ENCODE measurements around the gene PARD3.

PARD3 gene

DNA sequence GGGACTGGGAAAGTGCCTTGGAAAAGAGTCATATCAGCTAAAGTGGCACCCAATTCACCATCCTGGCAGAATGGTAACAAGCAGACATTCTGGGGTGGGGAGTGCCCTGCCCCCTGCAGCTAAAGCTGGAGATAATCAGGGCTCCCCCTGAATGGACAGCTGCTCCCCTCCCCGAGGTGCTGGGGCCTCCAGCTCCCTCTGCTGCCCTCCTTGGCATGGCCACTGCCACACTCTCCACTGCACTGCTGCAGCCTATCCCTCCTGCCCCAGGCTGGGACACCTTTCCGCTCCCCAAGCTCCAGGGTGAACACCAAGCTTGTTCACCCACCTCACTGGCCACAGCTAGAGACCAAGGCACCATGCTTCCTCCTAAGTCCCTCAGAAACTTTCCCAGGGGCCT is 9.8 kb upstream of the PARD3 start:
- no peak for DNase-seq (ENCODE audit: low read depth in 2 of 2)

DNA sequence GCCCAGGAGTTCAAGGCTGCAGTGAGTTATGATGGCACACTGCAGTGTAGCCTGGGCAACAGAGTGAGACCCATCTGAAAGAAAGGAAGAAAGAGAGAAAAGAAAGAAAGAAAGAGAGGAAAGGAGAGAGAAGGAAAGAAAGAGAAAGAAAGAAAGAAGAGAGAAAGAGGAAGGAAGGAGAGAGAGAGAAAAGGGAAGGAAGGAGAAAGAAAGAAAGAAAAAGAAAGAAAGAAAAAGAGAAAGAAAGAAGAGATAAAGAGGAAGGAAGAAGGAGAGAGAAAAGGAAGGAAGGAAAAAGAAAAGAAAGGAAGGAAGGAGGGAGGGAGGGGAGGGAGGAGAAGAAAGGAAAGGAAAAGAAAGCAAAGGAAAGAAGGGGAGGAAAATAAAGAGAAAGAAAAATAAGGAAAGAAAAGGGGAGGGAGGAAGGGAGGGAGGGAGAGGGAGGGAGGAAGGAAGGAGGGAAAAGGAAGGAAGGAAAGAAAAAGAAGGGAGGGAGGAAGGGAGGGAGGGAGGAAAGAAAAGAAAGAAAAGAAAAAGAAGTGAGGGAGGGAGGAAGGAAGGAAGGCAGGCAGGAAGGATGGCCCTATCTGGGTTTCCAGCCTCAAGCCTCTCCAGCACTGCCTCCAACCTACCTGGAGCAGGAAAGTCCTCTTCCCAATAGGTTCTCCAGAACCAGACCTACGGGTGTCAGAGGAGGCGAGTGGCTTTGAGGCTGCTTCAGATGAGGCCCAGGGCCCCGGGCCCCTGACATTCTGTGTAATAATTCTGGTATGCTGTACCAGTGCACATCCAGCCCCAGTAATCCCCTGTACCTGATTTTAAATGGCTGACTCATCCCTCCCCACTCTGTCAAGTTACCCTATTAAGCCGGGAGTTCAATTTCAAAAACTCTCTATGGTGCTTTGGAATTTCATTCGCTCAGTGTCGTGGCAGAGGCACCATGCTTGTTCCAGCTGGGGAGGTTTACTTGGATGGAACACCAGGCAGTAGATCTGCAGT is 6.8 kb upstream of the PARD3 start:
- no peak for DNase-seq (ENCODE audit: low read depth in 2 of 2)

DNA sequence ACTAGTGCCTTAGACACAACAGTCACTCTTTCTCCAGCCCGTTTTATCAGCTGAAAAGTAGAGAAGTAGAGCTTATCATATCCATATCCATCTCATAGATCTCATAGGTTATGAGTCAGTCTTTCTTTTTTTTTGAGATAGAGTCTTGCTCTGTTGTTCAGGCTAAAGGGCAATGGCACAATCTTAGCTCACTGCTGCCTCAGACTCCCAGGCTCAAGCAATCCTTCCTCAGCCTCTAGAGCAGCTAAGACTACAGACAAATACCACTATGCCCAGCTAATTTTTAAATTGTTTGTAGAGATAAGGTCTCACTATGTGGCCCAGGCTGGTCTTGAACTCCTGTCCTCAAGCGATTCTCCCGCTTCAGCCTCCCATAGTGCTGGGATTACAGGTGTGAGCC is 2.5 kb upstream of the PARD3 start:
- no peak for DNase-seq (ENCODE audit: low read depth in 2 of 2)

DNA sequence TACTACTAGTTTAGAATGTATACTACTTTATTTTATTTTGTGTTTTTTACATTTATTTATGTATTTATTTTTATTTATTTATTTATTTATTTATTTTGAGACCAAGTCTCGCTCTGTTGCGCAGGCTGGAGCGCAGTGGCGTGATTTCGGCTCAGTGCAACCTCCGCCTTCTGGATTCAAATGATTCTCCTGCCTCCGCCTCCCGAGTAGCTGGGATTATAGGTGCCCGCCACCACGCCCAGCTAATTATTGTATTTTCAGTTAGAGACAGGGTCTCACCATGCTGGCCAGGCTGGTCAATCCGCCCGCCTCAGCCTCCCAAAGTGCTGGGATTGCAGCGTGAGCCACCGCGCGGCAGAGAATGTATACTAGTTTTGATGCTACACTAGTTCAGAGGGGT is 2.0 kb upstream of the PARD3 start:
- no peak for DNase-seq (ENCODE audit: low read depth in 2 of 2)

DNA sequence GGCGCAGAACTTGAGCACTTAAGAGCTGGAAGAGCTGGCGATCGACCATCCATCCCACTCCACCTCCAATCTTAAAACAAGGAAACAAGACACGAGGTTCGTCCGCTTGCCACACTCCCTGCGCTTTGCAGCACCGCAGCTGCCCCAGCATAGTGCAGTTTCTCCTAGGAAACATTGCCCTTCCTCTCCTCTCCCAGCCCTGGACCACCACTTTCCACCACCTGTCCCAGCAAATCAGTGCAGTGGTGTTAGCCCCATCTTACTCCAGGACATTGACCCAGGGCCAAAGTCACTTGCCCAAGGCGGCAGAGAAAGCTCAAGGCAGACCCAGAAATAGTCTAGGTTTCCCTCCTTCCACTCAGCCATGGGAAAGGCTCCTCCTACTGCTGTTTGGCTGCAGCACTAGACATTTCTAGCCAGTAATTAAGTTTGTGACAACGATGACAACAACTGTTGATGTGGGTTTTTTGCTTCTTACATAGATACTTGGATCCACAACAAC is 1.5 kb upstream of the PARD3 start:
- no peak for DNase-seq (ENCODE audit: low read depth in 2 of 2)

DNA sequence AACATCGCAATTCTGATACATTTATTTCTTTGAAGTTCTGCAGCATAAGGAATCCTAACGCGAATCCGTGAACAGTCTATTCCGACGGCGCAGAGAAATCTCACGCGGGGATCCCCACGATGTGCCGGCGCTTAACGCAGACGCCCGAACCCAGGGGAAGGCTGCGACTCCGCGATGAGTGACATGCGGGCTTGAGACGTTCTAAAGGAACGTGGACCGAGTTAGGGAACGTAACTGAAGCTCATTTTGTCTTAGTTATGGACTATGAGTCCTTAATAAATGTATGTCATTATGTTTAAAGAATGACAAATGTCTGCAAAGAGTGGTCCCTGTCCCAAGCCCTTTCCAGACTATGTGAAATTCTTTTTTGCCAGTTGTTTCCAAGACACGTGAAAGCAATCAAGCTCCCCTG is 995 bp upstream of the PARD3 start:
- DNase-seq (ENCODE audit: low read depth in 2 of 2), result no peak

DNA sequence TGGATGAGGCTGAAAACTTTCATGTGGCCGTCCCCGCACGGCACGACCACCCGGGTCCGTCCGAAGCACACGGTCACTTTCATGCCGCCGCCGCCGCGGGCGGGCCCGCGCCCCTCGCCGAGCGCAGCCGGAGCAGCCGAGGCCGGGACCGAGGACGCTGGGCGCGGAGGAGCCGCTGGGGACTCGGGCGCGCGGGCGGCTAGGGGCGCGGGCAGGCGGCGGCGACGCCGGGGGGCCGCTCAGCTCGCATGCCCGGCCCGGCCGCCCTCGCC is 247 bp downstream of the PARD3 start:
- DNase-seq (ENCODE audit: low read depth in 2 of 2), result no peak

DNA sequence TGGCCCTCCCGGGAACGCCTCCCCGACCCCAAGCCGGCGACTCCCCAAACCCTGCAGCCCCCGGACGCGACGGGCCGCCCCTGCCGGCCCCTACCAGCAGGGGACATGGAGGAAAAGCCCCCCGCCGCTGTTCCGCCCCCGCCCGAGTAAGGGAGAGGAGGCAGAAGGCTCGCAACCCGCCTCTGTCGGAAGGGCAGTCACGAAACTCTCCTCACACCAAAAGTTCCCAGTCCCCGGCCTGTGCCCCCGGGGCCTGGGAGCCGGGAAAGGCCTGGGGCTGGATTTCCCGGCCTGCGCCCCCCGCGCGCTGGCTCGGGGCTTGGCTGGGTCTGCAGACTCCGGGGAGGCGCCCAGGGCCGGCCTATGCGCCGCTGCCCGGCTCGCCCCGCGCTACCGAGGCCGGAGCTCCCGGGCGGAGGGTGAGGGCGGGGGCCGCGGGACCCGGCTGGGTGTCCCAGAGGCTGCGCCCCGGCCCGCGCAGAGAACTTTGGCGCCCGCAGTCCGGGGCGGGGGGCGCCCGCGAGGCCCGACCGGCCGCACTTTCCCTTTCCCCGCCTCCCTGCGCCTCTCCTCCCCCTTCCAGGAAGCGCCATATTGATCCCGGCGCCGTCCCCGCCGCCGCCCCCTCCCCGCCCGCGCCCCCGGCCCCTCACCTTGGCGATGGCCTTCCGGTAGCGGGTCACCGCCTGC is 728 bp downstream of the PARD3 start:
- no peak for DNase-seq (ENCODE audit: low read depth in 2 of 2)

DNA sequence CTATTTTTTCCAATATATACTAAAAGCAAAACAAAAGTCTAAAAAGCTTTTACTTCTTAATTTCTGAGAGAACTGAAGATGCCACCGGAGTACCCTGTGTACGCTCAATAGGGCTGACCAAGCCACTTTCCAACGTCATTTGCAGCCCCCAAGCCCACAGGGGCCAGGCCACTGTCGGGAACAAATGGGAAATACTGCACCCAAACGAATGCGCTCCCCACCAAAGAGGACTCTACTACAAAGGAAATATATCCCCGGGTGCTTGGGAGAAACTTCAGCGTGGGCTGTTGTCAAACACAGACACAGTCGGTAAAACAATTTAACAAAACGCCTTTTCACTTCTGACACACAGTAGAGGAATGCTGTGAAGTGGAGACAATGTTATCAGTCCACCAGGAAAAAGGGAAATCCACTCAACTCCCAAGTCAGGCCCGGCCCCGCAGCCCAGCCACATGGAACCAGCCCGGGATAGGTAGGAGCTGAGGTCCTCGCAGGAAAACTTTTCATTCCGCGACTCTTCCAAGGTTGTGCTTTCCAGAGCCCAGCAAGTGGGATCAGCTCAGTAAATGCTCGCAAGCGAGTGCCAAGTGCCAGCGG is 1.4 kb downstream of the PARD3 start:
- no peak for DNase-seq (ENCODE audit: low read depth in 2 of 2)

DNA sequence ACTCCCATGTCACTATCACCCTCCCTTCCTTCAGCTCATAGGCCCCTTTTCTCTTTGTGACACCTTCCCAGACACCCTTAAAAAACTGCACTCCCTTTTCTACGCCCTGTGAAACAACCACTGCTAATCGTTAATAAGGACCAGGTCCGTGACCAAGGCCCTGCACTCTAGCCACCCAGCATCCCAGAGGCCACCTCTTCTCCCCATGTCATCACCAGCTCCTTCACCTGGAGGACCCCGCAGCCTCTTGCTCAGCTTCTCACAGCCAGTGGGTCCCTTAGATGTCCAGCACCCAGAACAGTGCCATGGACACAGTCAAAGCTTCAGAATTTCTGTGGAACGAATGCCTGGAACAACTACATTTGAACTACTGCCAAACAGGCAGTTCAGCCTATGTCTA is 2.3 kb downstream of the PARD3 start:
- no peak for DNase-seq (ENCODE audit: low read depth in 2 of 2)

DNA sequence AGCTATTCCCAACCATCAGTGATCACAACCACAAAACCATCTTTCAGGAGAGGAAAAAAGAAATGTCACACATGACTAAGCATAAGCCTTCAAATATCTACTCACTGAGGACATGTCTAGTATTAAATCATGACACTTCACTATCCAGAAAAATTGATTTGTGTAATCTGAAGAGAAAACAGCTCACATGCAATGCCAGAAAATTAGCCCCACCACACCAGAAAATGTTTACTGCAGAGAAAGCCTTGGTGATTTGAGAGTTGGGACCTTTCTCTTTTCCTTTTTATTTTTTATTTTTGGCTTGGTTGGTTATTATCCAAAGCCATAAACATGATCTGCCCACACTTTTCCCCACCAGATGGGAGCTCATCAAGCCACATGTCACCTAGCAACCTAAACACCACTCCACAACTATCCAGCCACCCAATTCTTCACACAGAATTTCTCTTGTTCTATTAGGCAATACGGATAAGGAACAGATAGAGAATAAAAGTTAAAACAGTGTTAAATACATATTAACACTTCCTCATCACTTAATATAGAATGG is 3.1 kb downstream of the PARD3 start:
- no peak for DNase-seq (ENCODE audit: low read depth in 2 of 2)

DNA sequence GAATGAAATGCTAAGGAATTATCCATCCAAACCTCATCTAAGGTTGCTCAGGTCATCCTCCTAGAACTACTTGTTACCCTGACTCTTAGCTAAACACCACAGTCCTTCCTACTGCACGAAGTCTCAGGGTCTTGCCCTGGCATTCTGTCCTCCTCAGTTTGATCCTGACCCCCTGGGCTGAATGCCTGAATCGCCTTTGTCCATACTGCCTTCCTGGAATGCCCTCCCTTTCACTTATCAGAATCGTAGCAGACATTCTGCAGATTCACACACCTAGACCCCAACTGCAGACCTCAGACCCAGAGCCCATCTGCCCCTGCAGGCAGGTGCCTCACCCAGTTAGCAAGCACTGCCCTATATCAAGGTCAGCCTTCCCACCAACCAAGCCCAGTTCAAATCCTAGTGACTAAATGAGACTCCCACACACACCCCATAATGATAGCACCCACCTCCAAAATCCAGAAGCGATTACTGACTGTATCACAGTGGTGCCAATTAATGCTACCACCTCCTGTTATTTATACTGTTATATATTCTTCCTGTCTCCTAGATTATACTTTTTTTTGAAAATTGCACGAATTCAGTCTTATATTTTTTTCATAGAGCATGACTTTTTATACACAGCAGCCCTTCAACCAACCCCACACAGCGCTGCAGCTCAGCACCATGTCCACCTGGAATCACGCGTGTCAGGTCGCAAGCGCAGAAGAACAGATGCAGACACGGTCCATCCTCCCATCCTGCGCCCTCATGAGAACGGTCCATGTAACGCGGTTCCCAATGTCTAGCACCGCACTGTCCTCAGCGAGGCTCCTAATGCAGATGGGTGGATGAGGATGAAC is 3.7 kb downstream of the PARD3 start:
- no peak for DNase-seq (ENCODE audit: low read depth in 2 of 2)

DNA sequence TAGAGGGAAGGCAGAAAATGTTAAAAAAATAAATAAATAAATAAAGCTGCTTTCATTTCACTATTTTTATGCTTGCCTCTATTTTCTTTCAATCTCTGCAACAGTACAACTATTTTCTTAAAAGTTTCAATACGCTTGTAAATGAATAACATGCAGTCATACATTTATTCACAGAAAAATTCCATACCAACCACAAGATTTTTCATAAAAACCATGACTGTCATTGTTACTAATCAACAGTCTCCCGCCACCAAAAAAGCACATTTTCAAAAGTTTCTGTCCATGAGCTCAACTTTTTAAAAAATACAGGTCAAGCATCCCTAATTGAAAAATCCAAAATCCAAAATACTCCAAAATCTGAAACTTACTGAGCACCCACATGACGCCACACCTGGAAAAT is 5.3 kb downstream of the PARD3 start:
- DNase-seq (ENCODE audit: low read depth in 2 of 2), result no peak

DNA sequence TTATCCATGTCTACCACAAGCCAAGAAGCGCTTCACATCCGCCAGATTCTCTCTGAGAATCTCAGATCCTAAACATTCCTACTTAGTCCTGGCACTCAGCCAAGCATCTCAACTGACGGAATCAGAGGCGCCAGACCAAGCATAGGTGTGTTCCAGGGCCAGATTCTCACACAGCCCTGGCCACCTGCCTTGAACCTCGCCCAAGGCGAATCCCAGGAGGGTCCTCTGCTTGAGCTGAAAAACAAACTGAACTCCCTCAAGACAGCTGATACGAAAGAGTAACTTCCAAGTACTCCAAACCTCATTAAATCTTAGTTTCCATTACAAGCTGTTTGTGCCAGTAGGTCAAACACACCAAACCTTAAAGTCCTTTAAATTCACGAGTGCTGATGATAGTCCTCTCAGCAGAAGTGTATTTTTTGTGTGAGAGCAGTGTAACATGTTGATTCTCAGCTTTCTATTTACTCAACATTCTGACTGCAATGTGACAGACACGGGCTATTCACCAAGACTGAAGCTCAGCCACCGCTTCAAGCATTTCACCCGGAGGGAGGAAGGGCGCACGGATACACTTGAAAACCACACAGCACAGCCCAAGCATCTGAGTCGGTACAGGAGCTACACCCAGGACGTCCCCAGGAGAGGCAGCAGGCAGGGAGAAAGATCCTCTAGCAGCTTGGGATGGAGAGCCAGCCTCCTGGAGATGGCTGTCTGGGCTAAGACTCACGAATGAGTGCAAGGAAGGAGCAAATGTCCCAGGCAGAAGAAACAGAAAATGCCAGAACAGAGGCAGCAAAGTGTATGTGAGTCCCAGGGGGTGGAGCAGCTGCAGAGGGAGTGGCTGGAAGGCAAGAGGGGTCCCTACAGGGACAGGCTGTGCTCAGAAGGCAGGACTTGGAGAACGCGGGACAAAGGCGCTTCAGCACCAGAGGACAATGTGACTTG is 6.0 kb downstream of the PARD3 start:
- DNase-seq (ENCODE audit: low read depth in 2 of 2), result no peak

DNA sequence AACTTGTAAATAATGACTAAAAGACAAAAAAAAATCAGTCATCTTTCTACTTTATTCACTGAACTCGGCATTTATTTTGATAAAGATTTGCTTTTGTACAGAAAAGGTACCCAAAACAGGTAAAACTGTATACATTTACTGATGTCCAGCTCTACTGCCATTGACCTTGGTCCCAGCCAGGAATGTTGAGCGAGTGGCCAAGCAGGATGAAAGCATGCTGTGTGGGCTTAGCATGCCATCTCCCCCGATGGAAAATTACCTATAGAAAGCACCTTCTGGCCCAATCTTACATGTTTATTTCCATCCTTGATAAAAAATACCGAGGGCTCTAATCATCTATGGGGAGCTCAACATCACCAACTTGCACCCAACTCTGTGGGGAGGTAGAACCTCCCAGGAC is 6.8 kb downstream of the PARD3 start:
- DNase-seq (ENCODE audit: low read depth in 2 of 2), result no peak

DNA sequence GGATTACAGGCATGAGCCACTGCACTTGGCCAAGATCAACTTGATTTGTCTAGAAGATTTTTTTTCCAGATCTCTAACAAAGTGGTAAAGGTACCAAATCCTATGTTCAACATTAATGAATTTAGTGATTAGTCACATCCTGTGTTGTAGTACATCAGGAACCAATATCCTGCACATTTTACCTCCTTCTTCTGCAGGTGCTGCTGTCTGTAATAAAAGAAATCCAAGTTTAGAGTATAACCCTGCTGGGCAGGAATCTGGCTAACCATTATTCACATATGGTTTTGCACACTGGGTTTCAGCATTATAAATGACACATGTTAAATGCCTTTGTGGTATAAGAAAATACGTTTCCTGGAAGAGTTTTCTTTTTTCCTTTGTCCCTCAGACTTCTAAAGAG is 10.8 kb downstream of the PARD3 start:
- DNase-seq (ENCODE audit: low read depth in 2 of 2), result no peak

DNA sequence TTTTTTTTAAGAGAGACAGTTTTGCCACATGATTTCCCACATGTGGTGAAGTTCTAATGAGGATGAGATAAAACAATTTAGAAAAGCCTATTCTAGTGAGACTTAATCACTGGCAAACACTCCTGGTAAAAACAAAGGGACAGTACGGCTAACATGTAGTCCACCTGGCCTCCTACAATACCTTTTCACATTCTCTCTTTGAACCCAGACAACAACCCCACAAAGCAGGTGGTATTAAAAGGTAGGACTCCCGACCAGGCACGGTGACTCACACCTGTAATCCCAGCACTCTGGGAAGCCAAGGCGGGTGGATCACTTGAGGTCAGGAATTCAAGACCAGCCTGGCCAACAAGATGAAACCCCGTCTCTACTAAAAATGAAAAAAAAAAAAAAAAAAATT is 12.4 kb downstream of the PARD3 start:
- no peak for DNase-seq (ENCODE audit: low read depth in 2 of 2)

DNA sequence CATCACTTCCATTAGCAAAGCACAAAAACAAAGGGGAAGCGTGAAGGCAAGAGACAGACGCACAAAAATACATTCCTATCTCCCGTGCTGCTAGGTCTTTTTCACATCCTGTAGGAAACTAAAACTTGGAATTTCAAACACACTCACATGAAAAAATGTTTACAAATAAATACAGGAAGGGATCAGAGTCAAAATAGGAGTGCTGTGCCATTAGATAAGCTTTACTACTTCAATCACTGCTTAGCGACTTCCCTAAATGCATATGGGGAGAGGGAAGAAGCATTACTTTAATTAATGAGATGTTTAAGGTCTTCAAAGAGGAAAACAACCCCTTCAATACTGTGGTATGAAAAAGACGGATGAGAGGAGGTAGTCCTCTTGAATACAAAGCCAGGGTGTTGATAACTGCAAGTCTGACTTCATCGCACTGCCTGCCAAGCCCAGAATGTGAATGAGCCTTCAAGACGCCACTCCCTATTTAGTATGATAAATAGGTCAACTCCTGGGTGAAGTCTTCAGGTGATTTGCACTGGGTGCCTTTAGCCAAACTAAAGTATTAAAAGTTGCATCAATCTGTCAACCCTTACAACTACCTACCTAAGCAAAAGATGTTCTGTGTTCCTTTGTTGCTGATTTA is 13.9 kb downstream of the PARD3 start:
- DNase-seq (ENCODE audit: low read depth in 2 of 2), result no peak

DNA sequence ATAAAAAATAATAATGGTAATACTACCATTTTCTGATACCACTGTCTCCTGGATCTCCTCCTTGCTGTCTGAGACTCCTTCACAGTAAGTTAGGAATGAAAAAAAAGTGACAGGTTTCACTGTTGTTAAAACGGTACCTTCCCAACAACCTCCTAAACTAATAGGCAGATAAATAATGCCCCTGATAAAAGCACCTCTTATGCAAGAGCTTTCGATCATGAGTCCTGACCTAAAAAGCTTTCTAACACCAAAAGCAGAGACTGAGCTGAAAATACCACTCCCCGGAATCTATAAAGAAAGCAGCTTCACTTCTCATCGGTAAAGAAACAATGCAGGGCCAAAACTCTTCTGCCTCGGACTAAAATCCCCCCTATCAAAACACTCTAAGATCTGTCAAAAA is 14.5 kb downstream of the PARD3 start:
- DNase-seq (ENCODE audit: low read depth in 2 of 2), result no peak

DNA sequence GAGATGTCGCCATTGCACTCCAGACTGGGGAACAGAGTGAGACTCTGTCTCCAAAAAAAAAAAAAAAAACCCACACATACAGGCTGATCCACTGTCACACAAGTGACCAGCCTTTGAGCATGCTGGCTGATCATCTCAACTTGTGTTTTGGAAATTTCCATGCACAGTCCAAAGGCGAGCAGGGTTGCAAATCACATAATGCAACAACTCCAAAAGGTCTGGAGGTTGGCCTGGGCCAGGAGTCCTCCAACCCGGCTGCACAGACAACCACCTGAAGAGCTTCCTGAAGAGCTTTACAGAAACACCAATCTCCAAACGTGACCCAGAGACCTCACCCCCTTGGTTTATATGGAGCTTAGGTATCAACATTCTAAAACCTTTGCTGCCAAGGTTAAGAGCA is 16.4 kb downstream of the PARD3 start:
- no peak for DNase-seq (ENCODE audit: low read depth in 2 of 2)

Data from fibroblast of skin of left biceps (primary cell).